NOMO-1 treated with dmso at 0.1 percent for 144 hours (cell line): ENCODE measurements around the gene GPR160.
A peak's percentile ranks its signal among the peaks of the same experiment; 100 is the strongest.
"Not testable (repeated sequence)": the region's sequence is repeated elsewhere in the genome, so short reads cannot be mapped to it uniquely, and the experiment has no call there.

ENCODE experiments used
- DNase-seq: peaks from one replicate; lab custom pipeline; 2025; ENCODE audit not compliant: unreplicated experiment; lab: John Stamatoyannopoulos, UW

Gene GPR160

GRCh38 chr3:170109579-170110293 lies 71.9 kb downstream of the GPR160 start:
- no peak for DNase-seq

GRCh38 chr3:170111147-170111771 lies 73.5 kb downstream of the GPR160 start:
- no peak for DNase-seq

GRCh38 chr3:170114165-170114564 lies 76.4 kb downstream of the GPR160 start:
- DNase-seq, result not testable (repeated sequence)

GRCh38 chr3:170117134-170117533 lies 79.3 kb downstream of the GPR160 start:
- no peak for DNase-seq

GRCh38 chr3:170128259-170128976 lies 90.6 kb downstream of the GPR160 start:
- DNase-seq, result peak; percentile 84

GRCh38 chr3:170128977-170129431 lies 91.2 kb downstream of the GPR160 start:
- peak; percentile 80 for DNase-seq

GRCh38 chr3:170130532-170130931 lies 92.7 kb downstream of the GPR160 start:
- DNase-seq, result no peak

GRCh38 chr3:170132335-170132734 lies 94.5 kb downstream of the GPR160 start:
- DNase-seq, result no peak
